ENCODE results near the gene BTF3.

DNA sequence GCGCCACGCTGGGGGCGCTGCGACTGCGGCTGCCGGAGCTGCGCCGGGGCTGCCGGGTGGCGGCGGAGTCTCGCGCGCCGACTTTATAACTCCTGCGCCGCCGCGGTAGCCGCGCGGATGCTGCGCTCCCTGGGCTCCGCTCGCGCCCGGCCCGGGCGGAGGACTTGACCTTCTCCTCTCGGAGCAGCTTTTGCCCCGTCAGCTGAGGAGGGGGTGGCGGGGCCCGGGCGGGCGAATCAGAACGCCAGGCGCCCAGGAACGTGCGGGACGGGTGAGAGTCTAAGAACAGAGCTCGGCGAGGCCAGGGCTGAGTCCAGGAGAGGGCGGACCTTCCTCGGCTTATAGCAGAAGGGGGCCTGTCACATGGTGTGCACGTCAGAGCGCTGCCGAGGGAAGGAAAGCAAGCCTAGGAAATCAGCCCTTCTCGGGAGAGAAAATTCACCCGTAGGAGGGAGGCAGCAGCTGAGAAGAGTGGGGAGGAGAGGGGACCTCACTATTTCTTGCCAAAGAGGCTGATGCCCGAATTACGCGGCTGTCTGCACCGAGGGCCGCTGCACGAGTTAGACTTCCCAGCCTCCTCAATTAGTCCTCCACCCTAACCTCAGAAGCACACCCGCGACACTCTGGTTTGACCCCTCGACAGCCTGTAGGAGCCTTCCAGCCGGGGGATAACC lies 49.6 kb upstream of the BTF3 start, which contains the start of gene FOXD1:
- TF ChIP-seq POLR2A (IDR thresholded peaks at IDR 0.05; ENCODE audit: low read depth, low read length) (no peak), POLR2AphosphoS5 (IDR thresholded peaks at IDR 0.05; ENCODE audit: low read depth, low read length) (no peak)
